GM18870 (cell line): ENCODE results near the gene ZNF414.

ENCODE experiments used
- ATAC-seq: cut with Tn5 transposase; IDR thresholded peaks from one replicate; pipeline ENCODE4 v1.9.1; 2021; ENCODE audit warnings: moderate library complexity; ENCODE audit not compliant: unreplicated experiment

Gene ZNF414

GRCh38 chr19:8491574-8491973 is 22.4 kb downstream of the ZNF414 start:
- ATAC-seq, result no peak

- ATAC-seq, result no peak
Observed at GRCh38 chr19:8490873-8491272, 23.1 kb downstream of the ZNF414 start.

GRCh38 chr19:8490395-8490760 is 23.6 kb downstream of the ZNF414 start:
- no peak for ATAC-seq

- no peak for ATAC-seq
Observed at GRCh38 chr19:8489561-8490394, 24.2 kb downstream of the ZNF414 start.

- ATAC-seq, result no peak
Observed at GRCh38 chr19:8488365-8488764, 25.6 kb downstream of the ZNF414 start.

GRCh38 chr19:8487137-8487851 is 26.7 kb downstream of the ZNF414 start:
- no peak for ATAC-seq

- ATAC-seq, result no peak
Observed at GRCh38 chr19:8486661-8487136, 27.3 kb downstream of the ZNF414 start.

- no peak for ATAC-seq
Observed at GRCh38 chr19:8485561-8486371, 28.2 kb downstream of the ZNF414 start.

- no peak for ATAC-seq
Observed at GRCh38 chr19:8484331-8484894, 29.6 kb downstream of the ZNF414 start.

GRCh38 chr19:8483165-8483564 is 30.8 kb downstream of the ZNF414 start:
- ATAC-seq, result no peak

- ATAC-seq, result no peak
Observed at GRCh38 chr19:8482696-8483095, 31.3 kb downstream of the ZNF414 start.

GRCh38 chr19:8481616-8482015 is 32.4 kb downstream of the ZNF414 start:
- ATAC-seq, result no peak

- ATAC-seq, result no peak
Observed at GRCh38 chr19:8481201-8481600, 32.8 kb downstream of the ZNF414 start.

GRCh38 chr19:8478598-8478997 is 35.4 kb downstream of the ZNF414 start:
- no peak for ATAC-seq

- ATAC-seq, result no peak
Observed at GRCh38 chr19:8477889-8478288, 36.1 kb downstream of the ZNF414 start.

- no peak for ATAC-seq
Observed at GRCh38 chr19:8476524-8476923, 37.4 kb downstream of the ZNF414 start.

GRCh38 chr19:8475005-8475404 is 39.0 kb downstream of the ZNF414 start:
- no peak for ATAC-seq

- ATAC-seq, result no peak
Observed at GRCh38 chr19:8473648-8474476, 40.1 kb downstream of the ZNF414 start.

- no peak for ATAC-seq
Observed at GRCh38 chr19:8469613-8470368, 44.2 kb downstream of the ZNF414 start.
